MG63 (cell line): ENCODE measurements around the gene PRKACG. TPM values are rescaled to one million over a fixed set of nuclear protein-coding genes. Genes with fewer than 3 reads are reported as not detected.

Source experiments
- DNase-seq: peaks from one replicate; pipeline ENCODE4 v3.0.0-alpha.2; 2020
- H3K27me3 ChIP-seq: fragments of 250-450 bp; sonication (Bioruptor Pico); 2 replicates; pipeline ENCODE4 v1.5.1; 2020; ENCODE audit warnings: mild to moderate bottlenecking, moderate library complexity
- H3K36me3 ChIP-seq: fragments of 250-450 bp; sonication (Bioruptor Pico); 2 replicates; pipeline ENCODE4 v1.5.1; 2020; ENCODE audit warnings: mild to moderate bottlenecking, moderate library complexity
- H3K4me3 ChIP-seq: fragments of 250-450 bp; sonication (Bioruptor Pico); 2 replicates; pipeline ENCODE4 v1.5.1; 2020; ENCODE audit warnings: mild to moderate bottlenecking, moderate library complexity
- H3K9me3 ChIP-seq: fragments of 250-450 bp; sonication (Bioruptor Pico); 2 replicates; pipeline ENCODE4 v1.5.1; 2020; ENCODE audit warnings: mild to moderate bottlenecking, moderate library complexity
- total RNA-seq: library from RNA; depleted of rRNA; stranded (reverse); fragments of >200 nt; shearing (Covaris generic); gene quantifications from 2 replicates; pipeline ENCODE4 v1.2.3, GENCODE V29; 2014; ENCODE audit warnings: low replicate concordance

PRKACG gene
- total RNA-seq, 1 experiment from 2014 or later, result not detected

DNA sequence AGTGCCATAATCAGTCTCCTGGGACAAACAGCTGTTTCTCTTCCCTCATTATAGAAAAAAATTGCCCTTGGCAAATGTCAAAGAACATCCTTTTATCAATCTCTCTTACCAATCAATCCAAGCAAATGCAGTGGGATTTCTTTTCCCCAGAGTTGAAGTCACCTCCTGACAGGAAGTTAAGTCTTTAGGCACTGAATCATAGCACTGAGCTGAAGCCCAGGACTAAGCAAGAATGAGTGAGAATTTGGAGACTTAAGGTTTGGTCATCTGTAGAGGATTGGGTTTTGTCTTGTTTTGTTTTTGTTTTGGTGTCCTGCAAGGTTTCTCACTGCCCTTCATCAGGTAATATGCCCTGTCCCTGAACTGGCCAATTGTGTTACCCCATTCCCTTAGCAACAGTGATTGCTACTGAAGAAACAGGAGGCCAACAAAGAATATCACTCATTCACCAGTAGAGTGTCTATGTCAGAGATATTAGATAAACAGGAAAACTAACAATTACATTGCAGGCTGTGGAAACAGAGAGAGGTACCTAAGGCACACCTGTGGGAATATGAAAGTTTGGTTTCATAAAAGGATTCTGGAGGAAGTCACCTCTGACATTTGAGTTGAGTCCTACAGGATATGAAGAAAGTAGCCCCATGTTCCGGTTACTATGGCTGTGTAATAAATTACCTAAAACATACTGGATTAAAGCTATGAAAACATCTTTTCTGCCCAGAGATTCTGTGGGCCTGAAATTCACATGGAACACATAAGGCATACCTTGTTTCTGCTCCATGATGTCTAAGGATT, 17.1 kb upstream of the PRKACG start:
- H3K27me3 ChIP-seq, result no peaks in the 10 kb centered on the region
- H3K4me3 ChIP-seq, result no peak overlapping the region
- no peaks in the 10 kb centered on the region for H3K9me3 ChIP-seq
- DNase-seq, result no peak
- no peaks in the 10 kb centered on the region for H3K36me3 ChIP-seq

DNA sequence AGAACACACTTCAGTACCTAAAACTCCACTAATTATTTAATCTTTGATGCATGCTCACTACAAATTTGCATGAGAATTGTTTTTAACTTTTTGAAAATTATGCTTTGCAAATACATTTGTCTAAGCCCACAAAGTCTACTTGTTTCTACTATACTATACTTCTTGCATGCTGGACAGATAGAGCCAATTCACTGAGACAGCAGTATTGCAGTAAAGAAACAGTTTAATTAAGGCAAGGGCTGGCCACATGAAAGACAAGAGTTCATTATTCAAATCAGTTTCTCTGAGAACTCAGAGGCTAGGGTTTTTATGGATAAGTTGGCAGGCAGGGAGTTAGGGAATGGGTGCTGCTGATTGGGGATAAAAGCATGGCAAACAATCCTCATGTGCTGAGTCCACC, 15.6 kb upstream of the PRKACG start:
- no peak for DNase-seq
- Histone ChIP-seq H3K27me3 (no peaks in the 10 kb centered on the region), H3K4me3 (no peak overlapping the region), H3K9me3 (no peaks in the 10 kb centered on the region), H3K36me3 (no peaks in the 10 kb centered on the region)

DNA sequence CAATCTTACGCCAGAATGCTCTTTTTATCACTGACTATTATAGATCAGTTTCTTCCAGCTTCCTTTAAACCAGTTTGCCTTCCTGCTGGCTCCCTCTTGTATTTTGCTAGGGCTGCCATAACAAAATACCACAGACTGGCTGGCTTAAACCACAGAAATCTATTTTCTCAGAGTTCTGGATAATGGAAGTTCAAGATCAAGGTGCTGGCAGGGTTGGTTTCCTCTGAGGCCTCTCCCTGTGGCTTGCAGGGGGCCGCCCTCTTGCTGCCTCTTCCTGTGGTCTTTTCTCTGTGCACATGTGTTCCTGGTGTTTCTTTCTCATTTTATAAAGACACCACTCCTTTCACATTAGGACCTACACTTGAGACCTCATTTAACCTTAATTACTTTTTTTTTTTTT, 14.8 kb upstream of the PRKACG start:
- Histone ChIP-seq H3K4me3 (no peak overlapping the region), H3K9me3 (no peaks in the 10 kb centered on the region), H3K36me3 (no peaks in the 10 kb centered on the region), H3K27me3 (no peaks in the 10 kb centered on the region)
- no peak for DNase-seq

DNA sequence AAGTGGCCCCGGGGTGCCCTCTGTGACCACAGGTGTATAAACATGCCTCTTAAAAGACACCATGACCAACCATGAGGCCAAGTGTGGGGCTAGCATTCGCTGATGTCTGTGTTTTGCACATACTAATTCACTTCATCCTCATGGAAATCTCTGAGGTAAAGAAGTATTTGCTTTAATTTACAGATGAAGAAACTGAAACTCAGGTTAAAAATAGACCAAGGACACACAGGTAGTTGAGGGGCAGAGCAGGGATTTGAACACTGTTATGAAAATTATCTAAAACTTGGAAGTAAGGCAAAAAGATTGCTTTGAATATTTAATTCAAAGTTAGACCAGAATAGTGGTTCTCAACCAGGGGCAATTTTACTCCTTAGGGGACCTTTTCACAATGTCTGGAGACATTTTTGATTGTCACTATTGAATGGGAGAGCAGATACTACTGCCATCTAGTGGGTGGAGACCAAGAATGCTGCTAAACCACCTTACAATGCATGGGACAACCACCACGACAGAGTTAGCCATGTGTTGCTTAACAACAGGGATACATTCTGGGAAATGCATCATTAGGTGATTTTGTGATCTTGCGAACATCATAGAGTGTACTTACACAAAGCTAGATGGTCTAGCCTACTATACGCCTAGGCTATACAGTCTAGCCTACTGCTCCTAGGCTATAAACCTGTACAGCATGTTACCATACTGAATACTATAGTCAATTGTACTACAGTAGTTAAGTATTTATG, 13.6 kb upstream of the PRKACG start:
- no peaks in the 10 kb centered on the region for H3K27me3 ChIP-seq
- DNase-seq, result no peak
- no peaks in the 10 kb centered on the region for H3K36me3 ChIP-seq

DNA sequence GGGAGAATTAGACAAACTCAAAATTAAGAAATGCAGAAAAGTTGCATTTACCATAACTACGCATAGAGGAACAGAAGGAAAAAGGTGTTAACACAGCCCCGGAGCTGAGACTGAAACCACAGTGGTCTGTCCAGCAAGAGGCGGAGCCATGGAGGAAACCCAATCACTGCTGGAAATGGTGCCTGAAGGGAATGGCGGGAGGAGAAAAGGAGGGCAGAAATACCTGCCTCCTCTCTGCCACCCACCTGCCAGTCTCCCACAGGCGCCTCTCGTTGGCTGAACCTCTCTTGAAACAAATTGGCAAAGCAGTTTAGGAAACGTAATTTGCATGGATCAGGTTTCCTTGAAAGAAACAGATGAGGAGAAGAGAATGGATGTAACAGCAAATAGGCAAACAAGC, 9.7 kb upstream of the PRKACG start:
- Histone ChIP-seq H3K27me3 (no peaks in the 10 kb centered on the region), H3K9me3 (no peaks in the 10 kb centered on the region), H3K36me3 (no peaks in the 10 kb centered on the region), H3K4me3 (no peak overlapping the region)
- DNase-seq, result no peak

More for the DNA sequence above, 13.6 kb upstream of the PRKACG start:
- Histone ChIP-seq H3K4me3 (no peak overlapping the region), H3K9me3 (no peaks in the 10 kb centered on the region)

DNA sequence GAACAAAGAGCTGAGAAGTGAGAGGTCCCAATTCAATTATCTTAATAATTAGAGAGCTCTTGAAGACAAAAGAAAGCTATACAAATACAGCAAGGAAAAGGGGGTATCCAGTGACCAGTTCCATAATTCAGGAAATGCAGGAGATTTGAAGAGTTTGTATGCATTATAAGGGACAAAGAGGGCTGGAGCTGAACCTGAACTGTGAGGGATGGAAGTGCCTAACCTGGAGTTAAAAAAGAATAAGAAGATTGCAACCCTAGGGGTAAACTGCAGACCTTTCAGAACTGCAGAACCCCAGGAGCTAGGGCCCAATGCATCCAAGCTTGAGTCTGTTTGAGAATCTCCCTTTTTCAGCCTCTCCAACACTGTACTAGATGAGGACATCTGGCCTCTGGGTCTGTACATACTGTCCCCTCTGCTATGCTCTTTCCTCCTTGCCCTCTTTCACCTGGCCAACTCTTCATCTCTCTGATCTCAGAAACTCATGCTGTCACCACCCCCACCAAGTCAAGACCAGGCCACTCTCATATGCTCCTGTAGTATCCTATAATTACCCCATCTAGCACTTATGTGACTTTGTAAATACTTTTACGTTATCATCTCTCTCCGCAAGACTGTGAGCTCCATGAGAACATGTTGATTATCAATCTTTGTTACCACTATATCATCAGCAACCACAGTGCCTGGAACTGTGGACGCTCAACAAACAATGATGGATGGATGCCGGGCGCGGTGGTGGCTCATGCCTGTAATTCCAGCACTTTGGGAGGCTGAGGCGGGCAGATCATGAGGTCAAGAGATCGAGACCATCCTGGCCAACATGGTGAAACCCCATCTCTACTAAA, 6.6 kb upstream of the PRKACG start:
- H3K27me3 ChIP-seq, result no peaks in the 10 kb centered on the region
- no peak overlapping the region for H3K4me3 ChIP-seq
- no peaks in the 10 kb centered on the region for H3K9me3 ChIP-seq
- H3K36me3 ChIP-seq, result no peaks in the 10 kb centered on the region
- no peak for DNase-seq

DNA sequence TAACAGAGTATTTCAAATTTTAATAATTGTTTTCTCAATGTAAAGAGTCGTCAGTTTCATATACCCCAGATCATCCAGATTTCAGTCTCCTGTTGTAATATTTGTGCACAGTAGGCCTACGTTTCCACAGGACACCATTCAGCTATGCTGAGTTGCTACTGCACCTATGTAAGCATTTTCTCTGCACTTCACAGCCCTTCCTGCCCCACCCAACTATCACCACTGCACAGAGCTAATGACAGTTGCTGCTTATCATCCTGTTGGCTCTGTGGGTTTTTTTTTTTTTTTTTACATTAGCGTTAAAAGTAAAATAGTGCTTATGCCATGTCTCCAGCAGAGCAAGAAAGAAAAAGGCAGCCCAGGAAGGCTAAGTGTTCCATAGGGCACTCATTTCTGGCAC, 5.9 kb upstream of the PRKACG start:
- Histone ChIP-seq H3K36me3 (no peaks in the 10 kb centered on the region), H3K27me3 (no peaks in the 10 kb centered on the region), H3K9me3 (no peaks in the 10 kb centered on the region), H3K4me3 (no peak overlapping the region)
- no peak for DNase-seq

DNA sequence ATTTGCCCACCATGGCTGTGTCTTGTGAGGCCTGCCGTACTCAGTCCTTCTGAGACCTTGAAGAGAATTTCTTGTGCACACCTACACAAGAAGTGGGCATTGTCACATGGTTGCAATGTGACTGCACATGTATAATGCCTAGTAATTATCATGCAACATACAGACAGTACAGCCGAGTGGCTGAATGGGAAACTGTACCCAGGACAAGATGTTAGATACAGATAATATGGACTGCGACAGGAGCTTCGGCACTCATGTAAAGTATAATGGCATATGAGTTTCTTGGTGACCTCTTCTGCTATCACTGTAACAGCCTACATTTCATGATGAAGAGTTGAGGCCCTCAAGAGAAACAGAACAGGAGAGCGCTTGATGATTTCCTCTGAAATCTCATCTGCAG, 4.8 kb upstream of the PRKACG start:
- H3K4me3 ChIP-seq, result no peak overlapping the region
- no peaks in the 10 kb centered on the region for H3K36me3 ChIP-seq
- no peaks in the 10 kb centered on the region for H3K9me3 ChIP-seq
- DNase-seq, result no peak
- H3K27me3 ChIP-seq, result no peaks in the 10 kb centered on the region

DNA sequence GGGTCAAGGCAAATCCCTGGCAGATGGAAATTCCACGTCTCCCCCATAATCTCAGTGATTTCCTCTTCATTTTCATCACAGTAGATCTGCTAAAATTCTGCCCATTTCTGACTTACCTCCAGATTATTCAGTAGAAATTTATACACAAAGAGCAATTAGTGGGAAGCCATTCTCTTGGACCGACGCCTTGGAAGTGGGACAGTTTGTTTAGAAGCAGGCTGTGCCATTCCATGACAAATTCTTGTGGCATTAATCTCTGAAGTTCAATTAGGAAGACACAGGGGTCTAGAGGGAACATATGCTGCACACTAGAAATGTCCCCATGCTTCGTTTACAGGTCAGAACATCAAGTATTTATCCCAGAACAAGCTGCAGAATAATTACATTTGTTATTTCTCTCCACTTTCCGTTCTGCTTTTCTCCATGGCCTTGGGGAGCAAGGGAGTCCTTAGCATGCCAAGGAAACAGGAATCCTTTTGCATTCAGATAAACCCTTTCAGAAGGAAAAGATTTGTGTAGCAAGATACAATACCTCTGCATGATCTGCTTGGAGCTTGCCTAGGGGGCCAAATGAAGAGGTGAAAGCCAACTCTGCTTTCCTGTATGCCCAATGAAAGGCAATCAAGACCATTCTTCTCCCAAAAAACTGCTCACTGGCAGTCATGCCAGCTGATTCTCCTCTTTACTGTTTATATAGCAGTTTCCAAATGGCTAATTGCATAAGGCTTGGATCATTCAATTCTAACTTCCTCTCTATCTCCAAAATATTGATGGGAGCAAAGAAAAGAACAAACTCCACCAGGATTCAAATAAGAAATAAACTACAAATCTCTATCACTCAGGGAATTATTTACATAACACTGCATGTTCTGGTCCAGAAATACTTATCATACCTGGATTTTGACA, 2.5 kb upstream of the PRKACG start:
- no peak for DNase-seq
- Histone ChIP-seq H3K27me3 (no peaks in the 10 kb centered on the region), H3K4me3 (no peak overlapping the region), H3K9me3 (no peaks in the 10 kb centered on the region), H3K36me3 (no peaks in the 10 kb centered on the region)

DNA sequence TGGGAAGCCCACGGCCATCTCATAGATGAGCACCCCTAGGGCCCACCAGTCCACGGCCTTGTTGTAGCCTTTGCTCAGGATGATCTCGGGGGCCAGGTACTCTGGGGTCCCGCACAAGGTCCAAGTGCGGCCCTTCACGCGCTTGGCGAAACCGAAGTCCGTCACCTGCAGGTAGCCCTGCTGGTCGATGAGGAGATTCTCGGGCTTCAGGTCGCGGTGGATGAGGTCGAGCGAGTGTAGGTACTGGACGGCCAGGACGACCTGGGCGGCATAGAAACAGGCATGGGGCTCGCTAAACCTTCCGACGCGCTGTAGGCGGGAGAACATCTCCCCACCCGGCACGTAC, 558 bp downstream of the PRKACG start:
- Histone ChIP-seq H3K27me3 (no peaks in the 10 kb centered on the region), H3K36me3 (no peaks in the 10 kb centered on the region), H3K9me3 (no peaks in the 10 kb centered on the region), H3K4me3 (no peak overlapping the region)
- DNase-seq, result no peak

DNA sequence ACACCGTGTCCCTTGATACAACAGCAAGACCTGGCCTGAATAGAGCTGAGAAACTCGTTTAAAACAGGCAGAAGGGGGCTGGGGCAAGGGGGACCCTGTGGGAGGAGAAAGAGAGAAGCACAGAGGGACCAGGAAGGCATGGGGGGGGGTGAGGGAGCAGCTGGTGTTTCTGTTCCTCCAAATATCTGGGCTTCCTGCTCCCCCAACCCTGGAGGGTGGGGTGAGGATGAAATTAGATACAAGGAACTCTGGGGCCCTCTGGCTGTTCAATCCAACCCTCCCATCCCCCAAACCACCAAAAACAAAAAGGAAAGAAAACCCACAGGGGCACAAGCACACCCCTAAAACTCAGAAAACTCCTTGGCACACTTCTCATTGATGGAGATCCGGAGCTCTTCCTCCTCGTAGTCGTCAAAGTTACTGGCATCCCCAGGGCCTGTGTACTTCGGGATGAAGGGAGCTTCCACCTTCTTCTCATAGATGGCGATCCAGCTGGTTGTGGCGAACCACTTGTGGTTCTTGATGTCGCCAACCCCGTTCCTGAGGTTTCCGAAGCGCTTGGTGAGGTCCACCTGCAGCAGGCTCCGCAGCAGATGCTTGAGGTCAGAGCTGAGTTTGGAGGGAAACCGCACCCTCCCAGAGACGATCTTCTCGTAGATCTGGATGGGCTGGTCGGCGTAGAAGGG, 1.1 kb downstream of the PRKACG start:
- no peaks in the 10 kb centered on the region for H3K27me3 ChIP-seq
- H3K4me3 ChIP-seq, result no peak overlapping the region
- no peak for DNase-seq
- H3K36me3 ChIP-seq, result no peaks in the 10 kb centered on the region
- no peaks in the 10 kb centered on the region for H3K9me3 ChIP-seq

DNA sequence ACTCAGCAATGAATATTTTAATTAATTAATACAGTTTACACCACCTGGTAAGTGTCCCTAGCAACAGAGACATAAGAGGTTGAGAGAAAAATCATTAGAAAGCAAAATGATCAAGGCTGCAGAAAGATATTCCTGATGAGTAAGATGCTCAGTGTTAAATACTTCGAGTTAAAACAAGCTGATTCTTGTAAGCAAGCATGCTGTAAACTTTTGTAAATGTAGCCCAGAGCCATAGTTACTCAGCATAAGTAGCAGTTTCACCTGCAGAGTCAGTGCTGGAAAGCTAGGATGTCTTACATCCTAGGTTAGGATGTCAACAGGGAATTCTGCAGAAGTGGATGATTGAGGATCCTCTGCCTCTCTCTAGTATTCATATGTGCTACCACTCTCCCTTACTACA, 4.2 kb downstream of the PRKACG start:
- Histone ChIP-seq H3K27me3 (no peaks in the 10 kb centered on the region), H3K36me3 (no peaks in the 10 kb centered on the region), H3K9me3 (no peaks in the 10 kb centered on the region), H3K4me3 (no peak overlapping the region)
- DNase-seq, result no peak

DNA sequence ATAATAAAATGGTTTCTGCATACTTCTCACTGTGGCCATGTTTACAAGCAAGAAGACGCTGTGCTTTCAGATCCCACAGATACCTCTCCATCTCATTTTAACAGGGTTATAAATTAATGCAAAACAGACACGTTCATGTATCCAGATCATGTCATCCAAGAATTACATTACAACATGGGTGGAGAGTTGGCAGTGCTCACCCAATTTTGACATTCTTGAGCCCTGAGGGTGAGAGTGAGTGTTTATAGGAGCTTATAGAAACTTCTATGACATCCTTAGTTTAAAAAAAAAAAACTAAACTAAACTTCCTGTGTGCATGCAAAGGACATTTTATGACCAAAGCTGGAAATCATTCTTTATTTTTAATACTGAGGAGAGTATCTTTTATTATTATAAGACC, 9.1 kb downstream of the PRKACG start:
- Histone ChIP-seq H3K36me3 (no peaks in the 10 kb centered on the region), H3K9me3 (no peaks in the 10 kb centered on the region), H3K4me3 (no peak overlapping the region), H3K27me3 (no peaks in the 10 kb centered on the region)
- peak; percentile 56 for DNase-seq

DNA sequence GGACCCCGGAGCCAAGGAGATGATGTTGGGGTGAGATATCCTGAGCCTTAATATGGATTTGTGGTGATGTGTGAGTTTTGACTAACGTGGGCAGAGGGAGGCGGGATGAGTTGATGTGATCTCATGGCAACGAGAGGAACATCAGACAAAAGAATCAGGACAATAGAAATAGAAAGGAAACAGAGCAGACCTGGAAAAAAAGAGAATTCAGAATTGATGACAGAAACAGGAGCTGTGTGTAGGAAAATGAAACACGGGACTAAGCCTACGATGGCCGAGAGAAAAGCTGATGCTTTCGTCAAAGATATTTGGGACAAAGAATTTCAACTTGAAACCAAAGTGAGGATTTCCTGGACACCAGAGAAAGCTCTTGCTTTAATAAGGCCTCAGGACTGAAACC, 10.9 kb downstream of the PRKACG start:
- Histone ChIP-seq H3K4me3 (no peak overlapping the region), H3K9me3 (no peaks in the 10 kb centered on the region), H3K27me3 (no peaks in the 10 kb centered on the region), H3K36me3 (no peaks in the 10 kb centered on the region)
- DNase-seq, result no peak

DNA sequence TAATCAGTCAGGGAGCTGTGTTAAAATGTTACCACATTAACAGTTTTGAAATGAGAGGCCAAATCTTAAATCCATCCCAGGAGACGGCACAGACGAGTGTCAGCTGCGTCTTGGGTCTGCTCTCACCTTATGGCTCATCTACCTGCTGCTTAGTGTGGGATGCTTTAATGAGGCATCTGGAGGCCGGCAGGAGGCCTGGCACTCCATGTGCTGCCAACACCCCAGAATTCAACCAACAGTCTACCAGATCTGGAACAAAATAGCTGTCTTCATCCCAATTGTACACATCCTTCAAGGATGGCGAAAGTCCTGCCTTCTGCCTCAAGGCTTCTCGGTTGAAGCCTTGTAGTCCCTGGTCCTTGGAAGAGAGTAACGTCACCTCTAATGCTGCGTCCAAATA, 12.0 kb downstream of the PRKACG start:
- Histone ChIP-seq H3K36me3 (no peaks in the 10 kb centered on the region), H3K27me3 (no peaks in the 10 kb centered on the region), H3K4me3 (no peak overlapping the region), H3K9me3 (no peaks in the 10 kb centered on the region)
- no peak for DNase-seq
